ENCODE measurements around the gene SESTD1. TPM values are rescaled to one million over a fixed set of nuclear protein-coding genes. Genes with fewer than 3 reads are reported as not detected.

Gene SESTD1
- total RNA-seq, 2 donors from 2014 or later = 7.7 to 35.4 TPM

DNA sequence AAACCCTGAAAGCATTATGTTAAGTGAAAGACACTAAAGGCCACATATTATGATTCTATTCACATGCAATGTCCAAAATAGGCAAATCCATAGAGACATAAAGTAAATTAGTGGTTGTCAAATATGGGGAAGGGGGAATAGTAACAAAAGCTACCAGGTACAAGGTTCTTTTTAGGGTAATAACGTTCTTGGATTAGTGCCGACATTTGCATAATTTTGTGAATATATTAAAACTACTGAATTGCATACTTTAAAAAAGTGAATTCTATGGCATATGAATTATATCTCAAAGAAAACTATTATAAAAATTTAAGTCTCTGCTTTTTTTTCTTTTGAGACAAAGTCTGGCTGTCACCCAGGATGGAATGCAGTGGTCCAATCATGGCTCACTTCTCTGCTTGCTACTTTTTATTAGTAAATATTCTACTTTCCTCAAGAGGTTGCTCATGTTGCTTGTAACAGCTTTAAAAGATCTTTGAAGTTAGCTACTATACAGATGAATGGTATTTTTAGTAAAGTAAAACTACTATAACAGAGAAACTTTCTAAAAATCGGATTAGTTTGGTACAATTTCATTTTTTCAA is 2.5 kb downstream of the SESTD1 start:
- H3K27me3 ChIP-seq (replicated peaks; ENCODE audit: insufficient read depth) = no peaks in the 10 kb centered on the region
- DNase-seq (ENCODE audit: low spot score) = no peak
- 90% methylated on average over 3 of the region's 3 CpGs for WGBS
- no peaks in the 10 kb centered on the region for H3K4me1 ChIP-seq (replicated peaks)
- no peak overlapping the region for H3K4me3 ChIP-seq
- no peaks in the 10 kb centered on the region for H3K9me3 ChIP-seq
- intact Hi-C loops (cut with DNase I) = no loop called here
- no peak overlapping the region for H3K27ac ChIP-seq
- H3K36me3 ChIP-seq = no peaks in the 10 kb centered on the region
- TF ChIP-seq CTCF (IDR thresholded peaks at IDR 0.05) = no peak
- no peak for TF ChIP-seq POLR2AphosphoS5 (IDR thresholded peaks at IDR 0.05)
- no peak for TF ChIP-seq POLR2A (IDR thresholded peaks at IDR 0.05)

DNA sequence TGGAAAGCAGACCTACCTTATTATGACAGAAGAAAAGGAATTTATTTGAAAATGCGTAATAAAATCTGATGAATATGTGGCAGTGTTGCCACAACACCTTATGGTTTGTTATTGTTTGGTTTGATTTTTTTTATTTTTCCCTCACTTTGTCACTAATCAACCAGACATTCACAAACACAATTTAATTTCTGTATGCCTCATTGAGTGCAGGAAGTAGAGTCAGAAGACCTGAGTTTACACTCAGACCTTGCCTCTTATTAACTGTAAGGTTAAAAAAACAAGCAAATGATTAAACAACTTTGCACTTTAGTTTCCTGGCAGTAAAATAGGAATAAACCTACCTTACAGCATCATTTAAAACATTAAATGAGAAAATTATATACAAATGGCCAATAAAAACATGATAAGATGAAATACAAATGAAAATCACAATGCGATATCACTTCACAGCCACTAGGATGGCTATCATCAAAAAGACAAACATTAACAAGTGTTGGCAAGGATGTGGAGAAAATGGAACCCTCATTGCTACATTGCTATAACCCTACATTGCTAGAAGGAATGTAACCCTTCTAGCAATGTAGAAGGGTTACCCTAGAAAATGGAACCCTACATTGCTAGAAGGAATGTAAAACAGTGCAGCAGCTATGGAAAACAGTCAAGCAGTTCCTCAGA is 3.3 kb downstream of the SESTD1 start:
- peak in 1 of 4 experiments; percentile 9 for TF ChIP-seq CTCF (IDR thresholded peaks at IDR 0.05)
- no peak for TF ChIP-seq POLR2AphosphoS5 (IDR thresholded peaks at IDR 0.05)
- WGBS = 47% methylated on average over 2 of the region's 2 CpGs
- no peak overlapping the region for H3K27ac ChIP-seq
- intact Hi-C loops (cut with DNase I) = no loop called here
- no peaks in the 10 kb centered on the region for H3K27me3 ChIP-seq (replicated peaks; ENCODE audit: insufficient read depth)
- no peaks in the 10 kb centered on the region for H3K36me3 ChIP-seq
- H3K4me3 ChIP-seq = no peak overlapping the region
- no peaks in the 10 kb centered on the region for H3K9me3 ChIP-seq
- no peaks in the 10 kb centered on the region for H3K4me1 ChIP-seq (replicated peaks)
- DNase-seq (ENCODE audit: low spot score) = no peak

GRCh38 chr2:179260224-179260623 is 4.4 kb downstream of the SESTD1 start:
- Histone ChIP-seq H3K27ac (no peak overlapping the region), H3K9me3 (no peaks in the 10 kb centered on the region), H3K4me1 (replicated peaks) (no peaks in the 10 kb centered on the region), H3K4me3 (no peak overlapping the region), H3K36me3 (no peaks in the 10 kb centered on the region), H3K27me3 (replicated peaks; ENCODE audit: insufficient read depth) (no peaks in the 10 kb centered on the region)
- intact Hi-C loops (cut with DNase I) = no loop called here
- DNase-seq (ENCODE audit: low spot score) = no peak
- TF ChIP-seq POLR2AphosphoS5 (IDR thresholded peaks at IDR 0.05) = no peak
- WGBS = 77% methylated on average over 3 of the region's 3 CpGs

DNA sequence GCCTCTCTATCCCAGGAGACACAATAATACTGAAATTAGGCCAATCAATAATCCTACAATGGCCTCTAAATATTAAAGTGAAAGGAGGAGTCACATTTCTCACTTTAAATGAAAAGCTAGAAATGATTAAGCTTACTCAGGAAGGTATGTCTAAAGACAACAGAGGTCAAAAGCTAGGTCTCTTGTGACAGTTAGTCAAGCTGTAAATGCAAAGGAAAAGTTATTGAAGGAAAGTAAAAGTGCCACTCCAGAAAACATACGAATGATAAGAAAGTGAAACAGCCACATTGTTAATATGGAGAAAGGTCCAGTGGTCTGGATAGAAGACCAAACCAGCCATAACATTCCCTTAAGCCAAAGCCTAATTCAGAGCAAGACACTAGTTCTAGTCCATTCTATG is 9.5 kb downstream of the SESTD1 start:
- H3K27me3 ChIP-seq (replicated peaks; ENCODE audit: insufficient read depth) = no peaks in the 10 kb centered on the region
- intact Hi-C loops (cut with DNase I) = no loop called here
- H3K4me3 ChIP-seq = no peak overlapping the region
- H3K4me1 ChIP-seq (replicated peaks) = no peaks in the 10 kb centered on the region
- DNase-seq (ENCODE audit: low spot score) = no peak
- no peaks in the 10 kb centered on the region for H3K9me3 ChIP-seq
- no peak overlapping the region for H3K27ac ChIP-seq
- H3K36me3 ChIP-seq = no peaks in the 10 kb centered on the region
- no peak for TF ChIP-seq CTCF (IDR thresholded peaks at IDR 0.05)
- WGBS = 92% methylated on average over 1 of the region's 1 CpG

- no peaks in the 10 kb centered on the region for H3K27me3 ChIP-seq (replicated peaks; ENCODE audit: insufficient read depth)
- DNase-seq (ENCODE audit: low spot score) = no peak
- WGBS = 22% methylated on average over 1 of the region's 1 CpG
- H3K9me3 ChIP-seq = no peaks in the 10 kb centered on the region
- H3K4me3 ChIP-seq = no peak overlapping the region
- H3K4me1 ChIP-seq (replicated peaks) = no peaks in the 10 kb centered on the region
- intact Hi-C loops (cut with DNase I) = no loop called here
- H3K36me3 ChIP-seq = no peaks in the 10 kb centered on the region
- no peak for TF ChIP-seq POLR2A (IDR thresholded peaks at IDR 0.05)
- no peak for TF ChIP-seq CTCF (IDR thresholded peaks at IDR 0.05)
- TF ChIP-seq POLR2AphosphoS5 (IDR thresholded peaks at IDR 0.05) = no peak
- H3K27ac ChIP-seq = no peak overlapping the region
These were observed 11.4 kb downstream of the SESTD1 start for GRCh38 chr2:179253226-179253625.

All from prostate gland (tissue), 2 donors.